ENCODE data around the gene CLUH.
A peak's percentile ranks its signal among the peaks of the same experiment; 100 is the strongest.

The CLUH gene

DNA sequence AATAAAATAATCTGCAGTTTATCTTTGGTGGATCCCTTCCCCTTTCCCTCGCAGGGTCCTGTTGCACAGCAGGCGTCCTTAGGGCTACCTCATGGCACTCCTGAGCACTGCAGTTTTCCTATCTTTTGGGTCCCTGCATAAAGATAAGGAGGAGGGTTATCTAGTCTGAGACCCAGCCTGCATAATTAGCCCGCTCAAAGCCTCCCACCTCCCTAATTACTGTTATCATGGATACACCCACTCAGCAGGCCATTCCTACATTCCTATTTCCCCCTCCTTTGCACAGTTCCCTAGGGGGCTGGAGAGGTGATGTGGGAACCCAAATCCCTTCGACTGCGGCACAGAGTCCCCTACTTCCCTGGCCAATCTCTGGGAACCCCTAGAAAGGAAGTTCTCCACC is 5.1 kb upstream of the CLUH start:
- ChIA-PET POLR2A (interaction anchor here (1.0 kb wide), 1 partner anchor 62 kb away, joined by 4 read pairs; no protein-coding TSS in a partner anchor), CTCF (no interaction called here)
- TF ChIP-seq ZNF248 (tag by site-specific recombination; IDR thresholded peaks at IDR 0.05): no peak
- TF ChIP-seq, protein P1, sequence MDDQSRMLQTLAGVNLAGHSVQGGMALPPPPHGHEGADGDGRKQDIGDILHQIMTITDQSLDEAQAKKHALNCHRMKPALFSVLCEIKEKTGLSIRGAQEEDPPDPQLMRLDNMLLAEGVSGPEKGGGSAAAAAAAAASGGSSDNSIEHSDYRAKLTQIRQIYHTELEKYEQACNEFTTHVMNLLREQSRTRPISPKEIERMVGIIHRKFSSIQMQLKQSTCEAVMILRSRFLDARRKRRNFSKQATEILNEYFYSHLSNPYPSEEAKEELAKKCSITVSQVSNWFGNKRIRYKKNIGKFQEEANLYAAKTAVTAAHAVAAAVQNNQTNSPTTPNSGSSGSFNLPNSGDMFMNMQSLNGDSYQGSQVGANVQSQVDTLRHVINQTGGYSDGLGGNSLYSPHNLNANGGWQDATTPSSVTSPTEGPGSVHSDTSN (CRISPR knock-in tag; IDR thresholded peaks at IDR 0.05): no peak
- TF ChIP-seq, protein P2, sequence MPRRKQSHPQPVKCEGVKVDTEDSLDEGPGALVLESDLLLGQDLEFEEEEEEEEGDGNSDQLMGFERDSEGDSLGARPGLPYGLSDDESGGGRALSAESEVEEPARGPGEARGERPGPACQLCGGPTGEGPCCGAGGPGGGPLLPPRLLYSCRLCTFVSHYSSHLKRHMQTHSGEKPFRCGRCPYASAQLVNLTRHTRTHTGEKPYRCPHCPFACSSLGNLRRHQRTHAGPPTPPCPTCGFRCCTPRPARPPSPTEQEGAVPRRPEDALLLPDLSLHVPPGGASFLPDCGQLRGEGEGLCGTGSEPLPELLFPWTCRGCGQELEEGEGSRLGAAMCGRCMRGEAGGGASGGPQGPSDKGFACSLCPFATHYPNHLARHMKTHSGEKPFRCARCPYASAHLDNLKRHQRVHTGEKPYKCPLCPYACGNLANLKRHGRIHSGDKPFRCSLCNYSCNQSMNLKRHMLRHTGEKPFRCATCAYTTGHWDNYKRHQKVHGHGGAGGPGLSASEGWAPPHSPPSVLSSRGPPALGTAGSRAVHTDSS (tag by site-specific recombination; IDR thresholded peaks at IDR 0.05): no peak
- no peak for TF ChIP-seq ZBTB21 (tag by site-specific recombination; IDR thresholded peaks at IDR 0.05)
- TF ChIP-seq, protein P3, sequence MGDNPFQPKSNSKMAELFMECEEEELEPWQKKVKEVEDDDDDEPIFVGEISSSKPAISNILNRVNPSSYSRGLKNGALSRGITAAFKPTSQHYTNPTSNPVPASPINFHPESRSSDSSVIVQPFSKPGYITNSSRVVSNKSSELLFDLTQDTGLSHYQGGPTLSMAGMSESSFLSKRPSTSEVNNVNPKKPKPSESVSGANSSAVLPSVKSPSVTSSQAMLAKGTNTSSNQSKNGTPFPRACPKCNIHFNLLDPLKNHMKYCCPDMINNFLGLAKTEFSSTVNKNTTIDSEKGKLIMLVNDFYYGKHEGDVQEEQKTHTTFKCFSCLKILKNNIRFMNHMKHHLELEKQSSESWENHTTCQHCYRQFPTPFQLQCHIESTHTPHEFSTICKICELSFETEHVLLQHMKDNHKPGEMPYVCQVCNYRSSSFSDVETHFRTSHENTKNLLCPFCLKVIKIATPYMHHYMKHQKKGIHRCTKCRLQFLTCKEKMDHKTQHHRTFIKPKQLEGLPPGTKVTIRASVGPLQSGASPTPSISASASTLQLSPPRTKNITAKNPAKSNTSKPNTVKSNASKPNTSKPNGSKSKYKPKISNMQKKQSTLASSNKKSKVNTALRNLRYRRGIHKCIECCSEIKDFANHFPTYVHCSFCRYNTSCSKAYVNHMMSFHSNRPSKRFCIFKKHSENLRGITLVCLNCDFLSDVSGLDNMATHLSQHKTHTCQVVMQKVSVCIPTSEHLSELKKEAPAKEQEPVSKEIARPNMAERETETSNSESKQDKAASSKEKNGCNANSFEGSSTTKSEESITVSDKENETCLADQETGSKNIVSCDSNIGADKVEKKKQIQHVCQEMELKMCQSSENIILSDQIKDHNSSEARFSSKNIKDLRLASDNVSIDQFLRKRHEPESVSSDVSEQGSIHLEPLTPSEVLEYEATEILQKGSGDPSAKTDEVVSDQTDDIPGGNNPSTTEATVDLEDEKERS (tag by site-specific recombination; IDR thresholded peaks at IDR 0.05): no peak
- peak; percentile 54 for TF ChIP-seq ZNF341 (tag by site-specific recombination; IDR thresholded peaks at IDR 0.05; ENCODE audit: low read depth)
- TF ChIP-seq ZNF391 (tag by site-specific recombination; IDR thresholded peaks at IDR 0.05; ENCODE audit: borderline replicate concordance, low read depth): no peak
- TF ChIP-seq EGR2 (tag by site-specific recombination; IDR thresholded peaks at IDR 0.05; ENCODE audit: low read depth): peak; percentile 91
- no peak for TF ChIP-seq ZNF146 (tag by site-specific recombination; IDR thresholded peaks at IDR 0.05)
- TF ChIP-seq, protein P4, sequence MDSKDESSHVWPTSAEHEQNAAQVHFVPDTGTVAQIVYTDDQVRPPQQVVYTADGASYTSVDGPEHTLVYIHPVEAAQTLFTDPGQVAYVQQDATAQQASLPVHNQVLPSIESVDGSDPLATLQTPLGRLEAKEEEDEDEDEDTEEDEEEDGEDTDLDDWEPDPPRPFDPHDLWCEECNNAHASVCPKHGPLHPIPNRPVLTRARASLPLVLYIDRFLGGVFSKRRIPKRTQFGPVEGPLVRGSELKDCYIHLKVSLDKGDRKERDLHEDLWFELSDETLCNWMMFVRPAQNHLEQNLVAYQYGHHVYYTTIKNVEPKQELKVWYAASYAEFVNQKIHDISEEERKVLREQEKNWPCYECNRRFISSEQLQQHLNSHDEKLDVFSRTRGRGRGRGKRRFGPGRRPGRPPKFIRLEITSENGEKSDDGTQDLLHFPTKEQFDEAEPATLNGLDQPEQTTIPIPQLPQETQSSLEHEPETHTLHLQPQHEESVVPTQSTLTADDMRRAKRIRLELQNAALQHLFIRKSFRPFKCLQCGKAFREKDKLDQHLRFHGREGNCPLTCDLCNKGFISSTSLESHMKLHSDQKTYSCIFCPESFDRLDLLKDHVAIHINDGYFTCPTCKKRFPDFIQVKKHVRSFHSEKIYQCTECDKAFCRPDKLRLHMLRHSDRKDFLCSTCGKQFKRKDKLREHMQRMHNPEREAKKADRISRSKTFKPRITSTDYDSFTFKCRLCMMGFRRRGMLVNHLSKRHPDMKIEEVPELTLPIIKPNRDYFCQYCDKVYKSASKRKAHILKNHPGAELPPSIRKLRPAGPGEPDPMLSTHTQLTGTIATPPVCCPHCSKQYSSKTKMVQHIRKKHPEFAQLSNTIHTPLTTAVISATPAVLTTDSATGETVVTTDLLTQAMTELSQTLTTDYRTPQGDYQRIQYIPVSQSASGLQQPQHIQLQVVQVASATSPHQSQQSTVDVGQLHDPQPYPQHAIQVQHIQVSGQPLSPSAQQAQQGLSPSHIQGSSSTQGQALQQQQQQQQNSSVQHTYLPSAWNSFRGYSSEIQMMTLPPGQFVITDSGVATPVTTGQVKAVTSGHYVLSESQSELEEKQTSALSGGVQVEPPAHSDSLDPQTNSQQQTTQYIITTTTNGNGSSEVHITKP (tag by site-specific recombination; IDR thresholded peaks at IDR 0.05): 0 out of 2 replicates have a peak, but pooled peaks have one; percentile 15
- TF ChIP-seq ZNF16 (tag by site-specific recombination; IDR thresholded peaks at IDR 0.05; ENCODE audit: low read depth): no peak
- TF ChIP-seq ZNF521 (tag by site-specific recombination; IDR thresholded peaks at IDR 0.05): no peak
- TF ChIP-seq, protein P5, sequence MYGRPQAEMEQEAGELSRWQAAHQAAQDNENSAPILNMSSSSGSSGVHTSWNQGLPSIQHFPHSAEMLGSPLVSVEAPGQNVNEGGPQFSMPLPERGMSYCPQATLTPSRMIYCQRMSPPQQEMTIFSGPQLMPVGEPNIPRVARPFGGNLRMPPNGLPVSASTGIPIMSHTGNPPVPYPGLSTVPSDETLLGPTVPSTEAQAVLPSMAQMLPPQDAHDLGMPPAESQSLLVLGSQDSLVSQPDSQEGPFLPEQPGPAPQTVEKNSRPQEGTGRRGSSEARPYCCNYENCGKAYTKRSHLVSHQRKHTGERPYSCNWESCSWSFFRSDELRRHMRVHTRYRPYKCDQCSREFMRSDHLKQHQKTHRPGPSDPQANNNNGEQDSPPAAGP (tag by site-specific recombination; IDR thresholded peaks at IDR 0.05): peak; percentile 45; the same call in 1 of the 2 replicates
- TF ChIP-seq, protein P6, sequence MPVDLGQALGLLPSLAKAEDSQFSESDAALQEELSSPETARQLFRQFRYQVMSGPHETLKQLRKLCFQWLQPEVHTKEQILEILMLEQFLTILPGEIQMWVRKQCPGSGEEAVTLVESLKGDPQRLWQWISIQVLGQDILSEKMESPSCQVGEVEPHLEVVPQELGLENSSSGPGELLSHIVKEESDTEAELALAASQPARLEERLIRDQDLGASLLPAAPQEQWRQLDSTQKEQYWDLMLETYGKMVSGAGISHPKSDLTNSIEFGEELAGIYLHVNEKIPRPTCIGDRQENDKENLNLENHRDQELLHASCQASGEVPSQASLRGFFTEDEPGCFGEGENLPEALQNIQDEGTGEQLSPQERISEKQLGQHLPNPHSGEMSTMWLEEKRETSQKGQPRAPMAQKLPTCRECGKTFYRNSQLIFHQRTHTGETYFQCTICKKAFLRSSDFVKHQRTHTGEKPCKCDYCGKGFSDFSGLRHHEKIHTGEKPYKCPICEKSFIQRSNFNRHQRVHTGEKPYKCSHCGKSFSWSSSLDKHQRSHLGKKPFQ (tag by site-specific recombination; IDR thresholded peaks at IDR 0.05): no peak
- TF ChIP-seq, protein P7, sequence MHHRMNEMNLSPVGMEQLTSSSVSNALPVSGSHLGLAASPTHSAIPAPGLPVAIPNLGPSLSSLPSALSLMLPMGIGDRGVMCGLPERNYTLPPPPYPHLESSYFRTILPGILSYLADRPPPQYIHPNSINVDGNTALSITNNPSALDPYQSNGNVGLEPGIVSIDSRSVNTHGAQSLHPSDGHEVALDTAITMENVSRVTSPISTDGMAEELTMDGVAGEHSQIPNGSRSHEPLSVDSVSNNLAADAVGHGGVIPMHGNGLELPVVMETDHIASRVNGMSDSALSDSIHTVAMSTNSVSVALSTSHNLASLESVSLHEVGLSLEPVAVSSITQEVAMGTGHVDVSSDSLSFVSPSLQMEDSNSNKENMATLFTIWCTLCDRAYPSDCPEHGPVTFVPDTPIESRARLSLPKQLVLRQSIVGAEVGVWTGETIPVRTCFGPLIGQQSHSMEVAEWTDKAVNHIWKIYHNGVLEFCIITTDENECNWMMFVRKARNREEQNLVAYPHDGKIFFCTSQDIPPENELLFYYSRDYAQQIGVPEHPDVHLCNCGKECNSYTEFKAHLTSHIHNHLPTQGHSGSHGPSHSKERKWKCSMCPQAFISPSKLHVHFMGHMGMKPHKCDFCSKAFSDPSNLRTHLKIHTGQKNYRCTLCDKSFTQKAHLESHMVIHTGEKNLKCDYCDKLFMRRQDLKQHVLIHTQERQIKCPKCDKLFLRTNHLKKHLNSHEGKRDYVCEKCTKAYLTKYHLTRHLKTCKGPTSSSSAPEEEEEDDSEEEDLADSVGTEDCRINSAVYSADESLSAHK (tag by site-specific recombination; IDR thresholded peaks at IDR 0.05): no peak
- TF ChIP-seq, protein P8, sequence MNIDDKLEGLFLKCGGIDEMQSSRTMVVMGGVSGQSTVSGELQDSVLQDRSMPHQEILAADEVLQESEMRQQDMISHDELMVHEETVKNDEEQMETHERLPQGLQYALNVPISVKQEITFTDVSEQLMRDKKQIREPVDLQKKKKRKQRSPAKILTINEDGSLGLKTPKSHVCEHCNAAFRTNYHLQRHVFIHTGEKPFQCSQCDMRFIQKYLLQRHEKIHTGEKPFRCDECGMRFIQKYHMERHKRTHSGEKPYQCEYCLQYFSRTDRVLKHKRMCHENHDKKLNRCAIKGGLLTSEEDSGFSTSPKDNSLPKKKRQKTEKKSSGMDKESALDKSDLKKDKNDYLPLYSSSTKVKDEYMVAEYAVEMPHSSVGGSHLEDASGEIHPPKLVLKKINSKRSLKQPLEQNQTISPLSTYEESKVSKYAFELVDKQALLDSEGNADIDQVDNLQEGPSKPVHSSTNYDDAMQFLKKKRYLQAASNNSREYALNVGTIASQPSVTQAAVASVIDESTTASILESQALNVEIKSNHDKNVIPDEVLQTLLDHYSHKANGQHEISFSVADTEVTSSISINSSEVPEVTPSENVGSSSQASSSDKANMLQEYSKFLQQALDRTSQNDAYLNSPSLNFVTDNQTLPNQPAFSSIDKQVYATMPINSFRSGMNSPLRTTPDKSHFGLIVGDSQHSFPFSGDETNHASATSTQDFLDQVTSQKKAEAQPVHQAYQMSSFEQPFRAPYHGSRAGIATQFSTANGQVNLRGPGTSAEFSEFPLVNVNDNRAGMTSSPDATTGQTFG (tag by site-specific recombination; IDR thresholded peaks at IDR 0.05; ENCODE audit: borderline replicate concordance): no peak
- TF ChIP-seq ZBTB8A (tag by site-specific recombination; IDR thresholded peaks at IDR 0.05): no peak
- no peak for TF ChIP-seq ZXDB (tag by site-specific recombination; IDR thresholded peaks at IDR 0.05)
- no peak for TF ChIP-seq KLF8 (tag by site-specific recombination; IDR thresholded peaks at IDR 0.05)
- TF ChIP-seq ZFHX2 (tag by site-specific recombination; conservative IDR thresholded peaks at IDR 0.05): peak; percentile 91

More for the DNA sequence above, 5.1 kb upstream of the CLUH start:
- H3K27ac ChIP-seq (ENCODE audit: extremely low read depth, low read depth, low read length): no peak overlapping the region
- no peak overlapping the region for H3K4me3 ChIP-seq (ENCODE audit: low read depth, low read length)
- H3K4me1 ChIP-seq (ENCODE audit: control insufficient read depth, insufficient read depth, low read length): peaks cover 3% of the 10 kb centered on the region; the same call in 1 of the 2 replicates
- no peaks in the 10 kb centered on the region for H3K36me3 ChIP-seq (ENCODE audit: control insufficient read depth in 2 of 2, insufficient read depth in 1 of 2, low read length in 2 of 2)
- no peaks in the 10 kb centered on the region for H3K9me3 ChIP-seq (ENCODE audit: control insufficient read depth, insufficient read depth, low read depth, low read length)
